ENCODE data around the gene LDAH.
"Not testable (repeated sequence)": the region's sequence is repeated elsewhere in the genome, so short reads cannot be mapped to it uniquely, and the experiment has no call there.

The LDAH gene

DNA sequence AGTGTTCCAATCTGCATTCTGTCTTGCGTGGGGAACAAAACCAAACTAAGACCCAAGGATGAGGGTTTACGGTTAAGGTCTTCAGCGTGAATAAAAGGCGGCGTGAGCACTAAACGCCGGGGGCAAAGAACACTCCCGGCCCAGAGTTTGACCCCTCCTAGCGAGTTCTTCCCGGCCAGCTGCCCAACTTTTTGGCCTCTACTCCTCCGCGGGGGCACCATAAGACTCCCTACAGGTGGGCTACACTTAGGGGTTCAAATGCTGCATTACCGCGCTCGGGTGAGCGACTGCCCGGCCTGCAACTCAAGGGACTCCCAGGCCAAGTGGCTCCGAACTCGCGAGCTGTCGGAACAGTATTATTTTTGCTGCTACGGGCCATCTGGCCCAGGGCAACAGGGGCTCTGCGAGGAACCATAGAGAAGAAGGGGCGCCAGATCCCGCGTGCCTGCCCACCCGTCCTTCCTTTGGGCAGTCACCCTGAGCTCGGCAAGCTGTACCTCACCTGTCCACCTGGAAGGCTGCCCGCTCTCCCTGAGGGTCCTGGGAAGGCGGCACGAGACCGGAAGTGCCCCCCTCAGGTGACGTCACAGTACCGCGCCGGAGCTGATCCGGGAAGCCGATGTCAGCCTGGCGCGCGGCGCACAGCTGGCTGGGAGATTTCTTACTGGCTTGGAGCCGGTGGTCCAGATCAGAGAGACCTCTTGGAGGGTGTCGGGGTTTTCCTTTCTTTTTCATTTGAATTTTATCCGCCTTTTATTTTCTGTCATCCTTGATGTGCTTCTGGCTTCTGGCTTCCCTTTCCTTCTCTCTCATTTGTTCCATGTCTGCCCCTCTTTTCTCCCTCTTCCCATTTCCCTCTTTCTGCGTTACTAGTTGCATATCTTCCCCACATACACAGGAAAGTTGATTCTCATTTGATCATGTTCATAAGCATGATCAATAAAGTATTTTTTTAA, at the start of gene LDAH:
LDAH (minus strand) TSS at position 567 of the 956 bp plus-strand sequence. CDS start 21,638 bp downstream, outside the sequence.
- peak; percentile 83 for DNase-seq

DNA sequence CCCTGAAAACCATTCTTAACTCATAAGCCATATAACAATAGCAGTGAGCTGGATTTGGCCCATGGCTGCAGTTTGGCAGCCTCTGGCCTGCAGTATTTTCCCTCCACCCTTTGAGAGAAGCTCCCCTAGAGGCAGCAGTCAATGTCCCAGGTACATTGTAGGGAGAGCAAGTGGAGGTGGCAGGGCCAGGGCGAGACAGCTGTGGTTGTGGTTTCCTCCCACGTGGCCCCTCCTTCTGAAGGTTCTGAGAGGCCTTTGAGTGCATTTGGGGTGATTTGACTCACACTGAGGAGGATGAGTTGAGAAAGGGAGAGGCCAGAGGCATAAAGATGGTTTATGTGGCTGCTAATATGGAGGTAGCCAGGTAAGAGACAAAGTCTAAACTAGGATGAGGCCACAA, 45.5 kb upstream of the LDAH start:
- peak; percentile 29 for DNase-seq

DNA sequence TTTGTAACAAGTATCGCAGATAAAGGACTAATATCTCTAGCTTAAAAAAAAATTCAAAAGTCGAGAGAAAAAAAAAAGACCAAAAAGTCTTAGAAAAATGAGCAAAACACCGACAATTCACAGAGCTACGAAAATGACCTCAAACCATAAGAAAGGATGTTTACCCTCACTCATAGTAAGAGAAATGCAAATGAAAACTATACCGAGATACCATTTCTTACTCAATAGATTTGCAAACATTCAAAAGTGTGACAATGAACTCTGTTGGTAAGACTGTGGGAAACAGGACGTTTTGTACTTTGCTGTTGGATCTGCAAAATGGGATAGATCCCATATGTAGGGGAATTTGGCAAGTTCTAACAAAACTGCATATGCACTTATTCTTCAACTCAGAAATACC, 39.9 kb upstream of the LDAH start:
- DNase-seq = no peak

DNA sequence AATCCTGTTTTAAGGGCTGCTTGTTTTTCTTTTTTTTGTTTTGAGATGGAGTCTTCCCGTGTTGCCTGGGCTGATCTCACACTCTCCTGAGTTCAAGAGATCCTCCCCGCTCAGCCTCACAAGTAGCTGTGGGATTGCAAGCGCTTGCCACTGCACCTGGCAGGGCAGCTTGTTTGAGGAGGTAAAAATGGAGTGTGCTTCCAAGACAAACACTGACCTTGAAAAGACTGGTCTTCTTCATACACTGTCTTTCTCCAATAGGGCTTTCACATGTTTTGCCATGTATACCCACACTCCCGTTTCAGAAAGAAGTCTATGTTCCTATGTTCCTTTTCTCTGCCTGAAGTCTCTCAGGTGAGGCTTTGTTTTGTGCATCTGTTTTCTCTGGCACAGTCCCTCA, 32.6 kb upstream of the LDAH start:
- DNase-seq = no peak

DNA sequence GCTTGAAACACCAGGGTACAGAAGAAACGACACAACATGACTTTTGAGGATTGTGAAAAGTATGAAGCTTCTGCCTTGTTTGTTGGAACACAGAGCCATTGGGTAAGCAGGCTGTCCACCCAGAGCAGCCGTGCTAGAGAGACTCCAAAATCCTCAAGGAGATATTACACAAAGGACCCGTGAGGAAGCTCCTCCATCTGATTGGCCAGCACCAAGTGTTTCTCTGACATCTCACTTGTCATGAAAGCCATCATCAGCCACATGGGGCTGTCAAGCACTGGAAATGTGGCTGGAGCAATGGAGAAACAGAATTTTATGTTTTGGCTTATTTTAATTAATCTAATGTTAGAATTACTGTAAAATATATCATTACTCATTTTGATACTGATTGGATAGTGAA, 29.8 kb upstream of the LDAH start:
- no peak for DNase-seq

DNA sequence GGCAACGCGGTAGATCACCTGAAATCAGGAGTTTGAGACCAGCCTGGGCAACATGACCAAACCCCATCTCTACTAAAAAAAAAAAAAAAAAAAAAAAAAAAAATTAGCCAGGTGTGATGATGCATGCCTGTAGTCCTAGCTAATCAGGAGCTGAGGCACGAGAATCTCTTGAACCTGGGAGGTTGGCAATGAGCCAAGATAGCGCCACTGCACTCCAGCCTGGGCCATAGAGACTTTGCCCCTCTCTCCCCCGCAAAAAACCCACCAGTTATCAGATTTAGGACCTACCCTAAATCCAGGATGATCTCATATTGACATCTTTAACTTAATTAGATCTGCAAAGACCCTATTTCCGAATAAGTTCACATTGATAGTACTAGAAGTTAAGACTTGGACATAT, 29.2 kb upstream of the LDAH start:
- DNase-seq = no peak

DNA sequence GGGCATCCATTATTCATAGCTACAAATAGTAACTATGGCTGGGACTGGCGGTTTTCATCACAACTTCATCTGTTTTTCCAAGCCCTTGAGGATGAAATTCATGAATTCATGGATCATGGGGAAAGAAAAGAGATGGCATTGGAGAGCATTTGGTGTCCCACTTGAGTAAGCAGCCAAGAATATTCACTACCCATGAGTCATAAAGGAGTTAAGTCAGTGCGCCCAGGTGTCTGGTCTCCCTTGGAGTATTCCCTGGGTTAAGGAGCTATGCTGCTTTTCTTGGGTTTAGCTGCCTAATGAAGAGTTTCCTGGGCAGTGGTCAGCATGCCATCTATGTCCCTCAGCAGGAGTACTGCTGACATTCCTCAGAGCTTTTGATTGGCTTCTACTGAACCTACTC, 21.3 kb upstream of the LDAH start:
- no peak for DNase-seq

DNA sequence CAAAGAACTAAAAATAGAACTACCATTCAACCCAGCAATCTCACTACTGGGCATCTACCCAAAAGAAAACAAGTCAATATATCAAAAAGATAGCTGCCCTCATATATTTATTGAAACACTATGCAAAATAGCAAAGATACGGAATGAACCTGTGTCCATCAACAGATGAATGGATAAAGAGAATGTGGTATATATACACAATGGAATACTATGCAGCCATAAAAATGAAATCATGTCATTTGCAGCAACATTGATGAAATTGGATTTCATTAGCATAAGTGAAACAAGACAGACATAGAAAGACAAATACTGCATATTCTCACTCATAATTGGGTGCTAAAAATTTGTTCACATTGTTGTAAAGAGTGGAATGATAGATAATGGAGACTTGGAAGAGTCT, 16.2 kb upstream of the LDAH start:
- no peak for DNase-seq

DNA sequence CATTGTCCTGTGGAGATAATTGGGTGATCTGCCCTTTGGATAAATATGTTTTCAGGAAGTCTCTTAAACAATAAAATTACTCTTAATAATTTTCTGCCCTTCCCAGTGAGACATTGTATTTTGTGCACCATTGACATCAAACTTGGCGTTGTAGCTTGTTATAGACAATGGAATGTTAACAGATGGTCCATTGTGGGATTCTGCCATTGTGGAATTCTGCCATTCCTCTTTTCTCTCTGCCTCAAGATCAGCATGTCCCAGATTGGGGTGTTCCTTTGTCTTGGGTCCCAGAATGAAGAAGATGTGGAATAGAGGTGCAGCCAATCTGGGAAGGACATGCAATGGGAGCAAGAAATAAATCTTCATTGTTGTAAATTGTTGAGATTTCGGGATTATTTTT, 15.1 kb upstream of the LDAH start:
- no peak for DNase-seq

DNA sequence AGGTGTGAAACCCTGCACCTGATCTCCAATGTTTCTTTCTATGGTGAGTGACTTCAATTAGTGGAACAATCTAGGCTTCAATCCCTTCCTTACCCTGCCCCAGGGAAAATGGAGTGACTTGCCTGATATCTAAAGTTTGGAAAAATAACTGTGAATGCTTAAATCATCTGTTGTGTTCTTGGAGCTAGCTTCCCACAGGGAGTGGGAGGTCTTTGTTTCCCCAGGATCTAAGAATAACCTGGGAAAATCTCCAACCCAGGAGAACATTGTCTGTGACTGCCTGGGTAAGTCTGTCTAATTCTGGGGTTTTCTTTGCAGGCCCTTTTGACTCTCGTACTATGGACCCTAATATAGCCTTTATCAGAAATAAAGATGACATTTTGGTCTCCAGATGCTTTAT, 13.6 kb upstream of the LDAH start:
- no peak for DNase-seq

DNA sequence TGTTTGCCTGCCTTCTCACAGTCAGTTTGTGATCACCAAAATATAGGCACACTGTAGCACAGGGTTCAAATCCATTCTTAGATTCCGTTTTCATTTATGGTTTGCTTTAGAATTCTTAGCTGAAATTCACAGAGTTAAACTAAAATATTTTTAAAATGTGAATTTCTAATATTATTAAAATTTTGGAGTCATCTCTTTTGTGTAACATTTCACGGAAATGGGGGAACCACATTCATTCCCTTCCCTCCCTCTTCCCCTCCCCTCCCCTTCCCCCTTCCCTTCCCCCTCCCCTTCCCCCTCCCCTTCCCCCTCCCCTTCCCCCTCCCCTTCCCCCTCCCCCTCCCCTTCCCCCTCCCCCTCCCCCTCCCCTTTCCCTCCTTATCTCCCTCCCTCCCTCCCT, 11.4 kb upstream of the LDAH start:
- no peak for DNase-seq

DNA sequence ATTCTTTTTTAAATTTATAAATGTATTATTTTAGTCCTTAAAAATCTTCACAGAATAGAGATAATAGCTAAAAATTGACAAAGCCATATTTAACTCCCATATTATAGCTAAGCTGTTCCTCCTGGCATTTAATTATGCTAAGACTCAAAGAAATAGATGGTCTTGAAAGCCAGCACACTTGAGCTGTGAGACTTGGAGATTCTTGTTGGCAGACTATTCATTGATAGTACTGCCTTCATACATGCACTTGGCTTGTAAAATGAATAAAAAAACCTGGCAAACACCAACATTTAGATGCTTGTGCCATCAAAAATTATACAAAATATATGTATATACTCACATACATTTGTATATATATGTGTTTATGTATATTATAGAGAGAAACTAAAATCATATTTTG, 9.7 kb upstream of the LDAH start:
- DNase-seq = no peak

DNA sequence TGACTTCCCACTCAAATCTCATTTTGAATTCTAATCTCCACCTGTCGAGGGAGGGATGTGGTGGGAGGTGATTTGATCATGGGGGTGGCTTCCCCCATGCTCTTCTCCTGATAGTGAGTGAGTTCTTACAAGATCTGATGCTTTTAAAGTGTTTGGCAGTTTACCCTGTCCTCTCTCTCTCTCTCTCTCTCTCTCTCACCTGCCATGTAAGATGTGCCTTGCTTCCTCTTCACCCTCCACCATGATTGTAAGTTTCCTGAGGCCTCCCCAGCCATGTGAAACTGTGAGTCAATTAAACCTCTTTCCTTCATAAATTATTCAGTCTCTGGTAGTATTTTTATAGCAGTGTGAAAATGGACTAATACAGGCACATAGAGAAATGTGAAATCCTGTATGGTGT, 7.0 kb upstream of the LDAH start:
- DNase-seq = no peak

DNA sequence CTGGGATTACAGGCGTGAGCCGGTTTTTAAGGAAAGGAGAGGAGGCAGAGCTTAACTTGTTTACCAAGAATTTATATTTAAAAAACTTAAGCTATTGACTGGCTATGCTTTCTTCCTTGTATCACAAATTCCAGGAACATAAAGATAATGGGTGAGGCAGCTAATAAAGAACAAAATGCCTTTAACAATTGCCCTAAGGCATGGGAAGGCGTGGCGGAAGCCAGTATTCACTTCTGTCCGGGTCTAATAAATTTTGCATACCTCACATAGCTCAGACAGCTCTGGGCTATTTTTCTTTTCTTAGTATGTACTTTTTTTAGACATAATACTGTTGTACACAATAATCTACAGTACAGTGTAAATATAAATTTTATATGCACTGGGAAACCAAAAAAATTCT, 1.0 kb upstream of the LDAH start:
- no peak for DNase-seq

DNA sequence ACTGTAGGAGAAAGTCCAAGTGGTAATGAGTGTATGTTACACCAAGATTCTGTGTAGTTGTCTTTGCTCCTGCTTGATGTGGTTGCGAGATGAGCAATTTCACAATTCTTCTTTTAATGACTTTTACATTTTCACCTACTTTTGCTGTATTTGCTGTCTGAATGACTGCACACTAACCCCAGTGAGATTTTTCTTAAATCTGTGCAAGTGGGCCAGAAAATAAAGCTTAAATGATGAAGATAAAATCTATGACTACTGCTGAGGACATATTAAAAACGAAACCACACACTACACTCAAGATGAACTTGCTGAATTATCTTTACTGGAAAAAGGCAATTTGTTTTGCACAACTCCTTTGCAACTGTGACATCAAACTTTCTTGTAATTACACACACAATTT, 4.1 kb downstream of the LDAH start:
- DNase-seq = no peak

DNA sequence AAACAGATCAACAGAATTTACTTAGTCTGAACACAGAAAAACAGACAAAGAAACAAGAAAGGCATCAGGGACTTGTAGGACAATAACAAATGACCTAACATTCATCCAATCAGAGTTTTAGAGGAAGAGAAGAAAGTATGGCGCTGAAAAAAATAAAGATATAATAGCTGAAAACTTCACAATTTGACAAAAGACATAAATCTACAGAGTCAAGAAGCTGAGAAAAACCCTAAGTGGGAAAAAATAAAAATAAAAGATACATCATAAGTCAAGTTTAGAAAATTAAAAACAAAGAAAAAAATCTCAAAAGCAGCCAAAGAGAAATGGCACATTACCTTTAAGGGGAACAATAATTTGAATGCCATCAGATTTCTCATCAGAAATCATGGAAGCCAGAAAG, 7.7 kb downstream of the LDAH start:
- DNase-seq = no peak

DNA sequence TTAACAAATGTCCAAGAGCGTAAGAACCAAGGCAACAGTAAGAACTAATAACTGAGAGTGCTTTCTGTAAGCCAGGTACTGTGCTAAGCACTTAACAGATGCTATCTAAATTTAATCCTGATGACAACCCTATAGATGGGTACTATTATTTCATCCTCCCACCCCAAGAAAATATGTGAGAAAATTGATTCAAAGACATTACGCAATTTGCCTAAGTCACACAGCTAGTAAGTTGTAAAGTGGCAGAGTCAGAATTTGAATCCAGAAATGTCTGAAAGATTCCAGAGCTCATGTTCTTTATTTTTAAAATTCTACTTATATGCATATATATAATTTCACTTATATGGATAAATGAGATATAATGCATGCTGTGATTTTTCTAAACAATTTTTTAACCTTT, 10.1 kb downstream of the LDAH start:
- DNase-seq = no peak

DNA sequence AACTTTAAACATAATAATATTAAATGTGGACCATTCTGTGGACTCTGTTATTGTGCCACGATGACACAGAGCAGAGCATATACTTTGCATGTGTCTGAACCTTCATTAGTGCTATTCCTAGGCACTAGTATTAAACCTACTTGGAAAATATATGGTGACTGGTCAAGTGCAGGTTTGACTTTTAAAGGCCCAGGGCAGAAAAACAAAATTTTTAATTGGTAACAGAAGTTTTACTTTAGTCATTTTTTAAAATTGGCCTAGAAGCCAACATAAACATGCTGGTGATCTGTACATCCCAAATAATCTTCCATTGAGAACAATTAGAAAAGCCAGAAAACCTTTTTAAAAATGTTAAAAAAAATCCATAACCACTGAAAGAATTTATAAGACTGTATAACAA, 16.6 kb downstream of the LDAH start:
- DNase-seq = no peak

DNA sequence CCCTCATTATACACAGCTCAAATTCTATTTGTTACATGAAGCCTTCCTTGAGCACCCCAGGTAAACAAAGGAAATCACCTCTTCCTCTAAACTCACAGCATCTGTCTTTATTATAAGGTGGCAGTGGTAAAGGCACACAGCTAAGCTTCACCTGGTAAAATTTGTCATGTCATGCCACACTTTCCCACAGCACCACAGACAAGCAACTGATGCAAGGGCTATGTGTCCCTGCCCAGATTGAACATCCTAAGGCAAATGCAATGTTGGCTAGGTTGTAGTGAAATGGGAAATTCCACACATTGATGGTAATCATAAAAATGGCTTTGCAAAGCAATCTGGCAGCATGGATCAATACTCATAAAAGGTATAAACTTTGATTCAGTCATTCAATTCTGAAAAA, 18.9 kb downstream of the LDAH start:
- DNase-seq = no peak

DNA sequence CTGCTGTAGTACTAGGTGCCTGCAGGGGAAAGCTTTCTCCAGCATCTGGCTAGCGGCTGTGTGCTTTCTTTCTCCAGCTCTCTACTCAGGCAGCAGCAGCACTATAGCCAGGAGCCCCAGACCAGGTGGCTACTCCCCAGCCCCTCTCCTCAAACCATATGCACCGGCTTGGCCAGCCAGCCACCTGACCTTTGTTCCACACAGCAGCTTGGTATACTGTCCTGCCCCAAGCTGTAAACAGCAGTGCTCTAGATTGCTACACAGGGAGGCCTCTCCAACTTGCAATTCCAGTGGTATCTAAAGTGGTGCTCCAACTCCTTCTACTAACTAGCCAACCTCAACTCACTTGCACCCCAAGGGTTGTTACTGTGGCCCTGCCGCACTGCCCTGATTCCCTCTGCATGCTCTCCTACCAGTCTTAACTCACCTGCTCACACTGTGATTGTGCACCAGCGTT, 19.6 kb downstream of the LDAH start:
- no peak for DNase-seq

DNA sequence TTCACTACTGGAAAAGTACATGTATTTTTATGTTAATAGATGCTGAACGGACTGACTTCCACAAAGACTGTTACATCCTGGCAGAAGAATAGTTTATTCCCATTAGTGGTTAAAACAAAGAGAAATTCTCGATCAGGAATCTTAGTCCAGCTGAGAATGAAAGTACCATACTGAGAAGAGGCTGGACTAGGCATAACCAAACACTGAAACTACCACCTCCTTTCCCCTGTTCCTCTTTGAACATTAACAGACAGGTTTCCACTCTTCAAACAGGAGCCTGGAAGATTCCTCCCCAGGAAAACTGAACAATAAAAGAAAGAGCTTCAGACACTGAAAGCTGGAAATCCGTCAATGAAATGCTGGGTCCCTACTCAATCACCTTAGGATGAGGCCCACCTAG, 25.8 kb downstream of the LDAH start:
- no peak for DNase-seq

DNA sequence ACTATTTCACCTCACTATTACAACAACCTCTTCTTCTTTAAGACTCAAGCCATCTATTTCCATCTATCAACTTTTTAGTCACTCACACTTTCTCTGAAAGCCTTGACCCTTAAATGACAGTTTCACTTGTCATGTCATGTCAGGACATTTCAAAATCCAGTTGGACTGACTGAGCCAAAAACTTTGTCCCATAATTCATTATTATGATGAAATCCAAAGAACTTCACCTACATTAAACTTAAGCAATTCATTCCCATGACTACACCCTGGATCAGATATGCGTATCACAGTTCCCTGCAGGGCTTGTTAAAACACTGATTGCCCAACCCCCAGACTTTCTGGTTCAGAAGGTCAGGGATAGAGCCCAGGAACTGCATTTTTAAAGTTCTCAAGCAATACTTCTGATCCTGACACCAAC, 26.5 kb downstream of the LDAH start:
- no peak for DNase-seq

DNA sequence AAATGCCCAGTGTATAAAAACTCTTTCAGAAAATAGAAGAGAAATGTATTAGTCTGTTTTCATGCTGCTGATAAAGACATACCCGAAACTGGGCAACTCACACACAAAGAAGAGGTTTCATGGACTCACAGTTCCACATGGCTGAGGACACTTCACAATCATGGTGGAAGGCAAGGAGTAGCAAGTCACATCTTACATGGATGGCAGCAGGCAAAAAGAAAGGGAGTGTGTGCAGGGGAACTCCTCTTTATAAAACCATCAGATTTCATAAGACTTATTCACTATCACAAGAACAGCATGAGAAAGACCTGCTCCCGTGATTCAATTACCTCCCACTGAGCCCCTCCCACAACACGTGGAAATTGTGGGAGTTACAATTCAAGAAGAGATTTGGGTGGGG, 29.0 kb downstream of the LDAH start:
- not testable (repeated sequence) for DNase-seq

DNA sequence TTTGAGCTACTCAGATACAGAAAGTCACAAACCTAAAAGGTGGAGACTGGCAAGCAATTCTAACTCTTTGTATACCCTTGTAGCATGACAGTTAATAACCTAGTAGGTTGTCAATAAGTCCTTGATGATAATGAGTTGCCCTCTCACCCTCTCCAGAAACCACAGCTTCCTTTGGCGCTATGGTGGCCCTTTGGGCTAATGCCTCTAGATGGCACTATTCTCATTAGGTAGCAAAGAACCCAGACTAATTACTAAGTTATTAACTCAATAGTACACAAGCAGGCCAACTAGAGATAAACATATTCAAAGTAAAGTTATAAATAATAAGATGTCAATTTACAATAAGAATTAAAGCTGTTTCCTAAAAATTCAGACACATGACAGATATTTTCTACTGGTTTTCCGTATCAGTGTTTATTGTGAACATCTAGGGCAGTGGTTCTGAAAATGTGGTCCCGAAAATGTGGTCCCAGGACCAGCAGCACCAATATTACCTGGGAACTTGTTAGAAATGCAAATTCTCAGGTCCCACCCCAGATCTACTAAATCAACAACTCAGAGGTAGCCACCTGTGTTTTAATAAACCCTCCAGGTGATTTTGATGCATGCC, 41.1 kb downstream of the LDAH start:
- DNase-seq = no peak

DNA sequence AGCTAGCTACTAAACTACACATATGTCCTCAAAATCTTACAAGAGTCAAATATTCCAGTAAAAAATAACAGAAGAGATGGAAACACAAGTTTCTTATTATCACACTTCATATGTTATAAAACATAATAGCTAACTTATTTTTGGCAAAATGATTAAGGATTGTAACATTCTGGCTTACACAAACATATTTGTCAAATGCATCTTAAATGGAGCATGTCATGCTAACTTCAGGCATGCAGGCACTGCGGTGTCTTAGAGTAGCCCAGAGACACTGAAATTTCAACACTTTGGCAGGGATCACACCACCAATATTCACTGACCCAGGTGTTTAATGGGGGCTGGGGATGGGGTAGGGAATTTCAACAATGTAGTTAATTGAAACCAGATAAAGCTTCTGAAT, 51.6 kb downstream of the LDAH start:
- no peak for DNase-seq

All from activated T-cell treated with anti-CD3 and anti-CD28 coated beads, Interleukin-2, amount 50 U/mL, for 1 hour (primary cell).